T-cell (primary cell): ENCODE data around the gene PCBP3. TPM values are rescaled to one million over a fixed set of nuclear protein-coding genes. Genes with fewer than 3 reads are reported as not detected.
A peak's percentile ranks its signal among the peaks of the same experiment; 100 is the strongest.

ENCODE experiments used
- ATAC-seq, 4 experiments: fragments of 200-7000 bp in 3 of 4; fragments of 150-1000 bp in 1 of 4; cut with Tn5 transposase; replicated peaks in 1 of 4; 1 replicate in 3 of 4; 2 replicates in 1 of 4; pipeline ENCODE4 v1.10.0; 2021; ENCODE audit warnings: moderate library complexity in 3 of 4, mild to moderate bottlenecking in 2 of 4, moderate number of reproducible peaks in 1 of 4
- CTCF ChIA-PET, 2 donors: fragments of 300-600 bp; sonication (Branson Sonifier 250); formaldehyde crosslinking; loops; one replicate each; lab custom pipeline; 2022; ENCODE audit warnings: antibody characterized with exemption in 2 of 2; lab: Charles Lee
- POLR2A ChIA-PET, 2 donors: fragments of 300-600 bp; sonication (Branson Sonifier 250); formaldehyde crosslinking; loops; one replicate each; lab custom pipeline; 2022; ENCODE audit warnings: antibody characterized with exemption in 2 of 2; lab: Charles Lee
- DNase-seq, 35 experiments: peaks; one replicate each; pipeline versions ENCODE4 v3.0.0 to v3.0.0-alpha.2; 2013 to 2023
- H3K27ac ChIP-seq: one replicate; pipeline ENCODE4 v1.5.1; 2013; ENCODE audit warnings: low read length
- H3K27me3 ChIP-seq, 2 experiments: replicated peaks in 1 of 2; 1 replicate in 1 of 2; 2 replicates in 1 of 2; pipeline versions ENCODE4 v1.6.1 to v1.7.0; 2013; ENCODE audit warnings: low read length in 1 of 2, mixed read lengths in 1 of 2; ENCODE audit not compliant: control insufficient read depth in 2 of 2, insufficient read depth in 2 of 2; ENCODE audit errors: extremely low read depth in 1 of 2
- H3K36me3 ChIP-seq, 2 donors: 1 replicate in 1 of 2; 2 replicates in 1 of 2; pipeline versions ENCODE4 v1.6.1 to v1.7.0; 2013; ENCODE audit warnings: low read length in 1 of 2; ENCODE audit not compliant: control insufficient read depth in 2 of 2, insufficient read depth in 1 of 2; ENCODE audit errors: extremely low read depth in 1 of 2
- H3K4me1 ChIP-seq, 2 experiments: 1 replicate in 1 of 2; 2 replicates in 1 of 2; pipeline versions ENCODE4 v1.6.1 to v1.7.0; 2013; ENCODE audit warnings: low read length in 2 of 2, mixed read lengths in 1 of 2; ENCODE audit not compliant: insufficient read depth in 2 of 2, control insufficient read depth in 1 of 2; ENCODE audit errors: extremely low read depth in 1 of 2
- H3K4me3 ChIP-seq, 2 donors: 1 replicate in 1 of 2; 2 replicates in 1 of 2; pipeline versions ENCODE4 v1.5.1 to v1.7.0; 2013; ENCODE audit warnings: mild to moderate bottlenecking in 2 of 2, low read length in 1 of 2, moderate library complexity in 1 of 2; ENCODE audit not compliant: control insufficient read depth in 1 of 2; ENCODE audit errors: extremely low read depth in 1 of 2
- H3K9me3 ChIP-seq: 2 replicates; pipeline ENCODE4 v1.7.0; 2013
- H3K27ac Mint-ChIP-seq, 2 donors: one replicate each; pipeline ENCODE4 v1.8.0; 2020 to 2021; ENCODE audit warnings: mild to moderate bottlenecking in 2 of 2, mixed read lengths in 2 of 2
- H3K27me3 Mint-ChIP-seq, 2 donors: one replicate each; pipeline ENCODE4 v1.8.0; 2021 to 2022; ENCODE audit warnings: mixed read lengths in 2 of 2
- H3K36me3 Mint-ChIP-seq: one replicate; pipeline ENCODE4 v1.8.0; 2021; ENCODE audit warnings: mixed read lengths
- H3K4me1 Mint-ChIP-seq, 3 donors: one replicate each; pipeline ENCODE4 v1.8.0; 2020 to 2022; ENCODE audit warnings: mixed read lengths in 3 of 3, mild to moderate bottlenecking in 1 of 3
- H3K4me3 Mint-ChIP-seq, 3 donors: one replicate each; pipeline ENCODE4 v1.8.0; 2020 to 2022; ENCODE audit warnings: mild to moderate bottlenecking in 3 of 3, mixed read lengths in 3 of 3, moderate library complexity in 3 of 3
- H3K9me3 Mint-ChIP-seq, 3 donors: one replicate each; pipeline ENCODE4 v1.8.0; 2020 to 2022; ENCODE audit warnings: mixed read lengths in 3 of 3
- WGBS: methylation state at CpG from one replicate; pipeline ENCODE4 v1.1.5; 2013; ENCODE audit warnings: missing lambda C conversion rate; ENCODE audit not compliant: insufficient coverage; 5-methylcytosine and 5-hydroxymethylcytosine counted together
- total RNA-seq, 35 experiments: library from RNA in 6 of 35; stranded (reverse) in 6 of 35; fragments of 120-200 nt in 1 of 35; gene quantifications; one replicate each; pipeline versions ENCODE4 v1.2.1 to v1.2.4 and lab custom pipeline; 2013 to 2026

Gene PCBP3
- total RNA-seq, 5 donors from 2014 or later (not counting 1 experiment from before 2014, with no cell fraction given): 1.5 to 4.2 (median 2.8) TPM

- DNase-seq (no peak), ATAC-seq (no peak)
- CTCF ChIA-PET: no interaction called here
- H3K4me1 Mint-ChIP-seq: peaks cover 0 to 5% (median 2%) of the 10 kb centered on the region in 3 donors
- POLR2A ChIA-PET: no interaction called here
- Histone ChIP-seq H3K9me3 (no peaks in the 10 kb centered on the region), H3K27ac (no peak overlapping the region), H3K4me1 (no peaks in the 10 kb centered on the region), H3K4me3 (no peak overlapping the region), H3K27me3 (peaks cover 0 to 66% of the 10 kb centered on the region in 2 experiments), H3K36me3 (no peaks in the 10 kb centered on the region)
- H3K36me3 Mint-ChIP-seq: no peaks in the 10 kb centered on the region
- 78% methylated on average over 5 of the region's 22 CpGs for WGBS
- H3K27me3 Mint-ChIP-seq: peaks cover 0 to 2% of the 10 kb centered on the region in 2 donors
- H3K9me3 Mint-ChIP-seq: no peaks in the 10 kb centered on the region
- no peak overlapping the region for H3K27ac Mint-ChIP-seq
- no peak overlapping the region for H3K4me3 Mint-ChIP-seq
Observed at GRCh38 chr21:45871616-45872236, 228.2 kb downstream of the PCBP3 start.

- H3K4me3 ChIP-seq: no peak overlapping the region
- POLR2A ChIA-PET: no interaction called here
- whole genome bisulfite sequencing: 87% methylated on average over 7 of the region's 11 CpGs
- H3K9me3 ChIP-seq: no peaks in the 10 kb centered on the region
- H3K36me3 ChIP-seq: no peaks in the 10 kb centered on the region
- CTCF ChIA-PET: no interaction called here
- no peak for DNase-seq
- H3K4me3 Mint-ChIP-seq: no peak overlapping the region
- no peaks in the 10 kb centered on the region for H3K9me3 Mint-ChIP-seq
- H3K27ac Mint-ChIP-seq: no peak overlapping the region
- no peaks in the 10 kb centered on the region for H3K36me3 Mint-ChIP-seq
- ATAC-seq: no peak
- peaks cover 0 to 2% (median 0%) of the 10 kb centered on the region in 3 donors for H3K4me1 Mint-ChIP-seq
- peaks cover 0 to 72% of the 10 kb centered on the region in 2 experiments for H3K27me3 ChIP-seq
- no peak overlapping the region for H3K27ac ChIP-seq
- no peaks in the 10 kb centered on the region for H3K4me1 ChIP-seq
- H3K27me3 Mint-ChIP-seq: peaks cover 0 to 5% of the 10 kb centered on the region in 2 donors
Observed at GRCh38 chr21:45872471-45872870, 228.9 kb downstream of the PCBP3 start.

GRCh38 chr21:45872902-45873301 lies 229.4 kb downstream of the PCBP3 start:
- Mint-ChIP-seq H3K4me1 (peaks cover 0 to 2% (median 0%) of the 10 kb centered on the region in 3 donors), H3K9me3 (no peaks in the 10 kb centered on the region), H3K27me3 (peaks cover 0 to 5% of the 10 kb centered on the region in 2 donors), H3K27ac (no peak overlapping the region), H3K4me3 (no peak overlapping the region), H3K36me3 (no peaks in the 10 kb centered on the region)
- DNase-seq: no peak
- no peak overlapping the region for H3K4me3 ChIP-seq
- WGBS: 86% methylated on average over 10 of the region's 11 CpGs
- no peaks in the 10 kb centered on the region for H3K36me3 ChIP-seq
- no peak for ATAC-seq
- H3K27ac ChIP-seq: no peak overlapping the region
- H3K4me1 ChIP-seq: no peaks in the 10 kb centered on the region
- ChIA-PET POLR2A (no interaction called here), CTCF (no interaction called here)
- peaks cover 0 to 73% of the 10 kb centered on the region in 2 experiments for H3K27me3 ChIP-seq
- H3K9me3 ChIP-seq: no peaks in the 10 kb centered on the region

- ATAC-seq (no peak), DNase-seq (no peak)
- Mint-ChIP-seq H3K27ac (no peak overlapping the region), H3K4me1 (peaks cover 0 to 3% (median under 1%) of the 10 kb centered on the region in 3 donors), H3K27me3 (peaks cover 0 to 5% of the 10 kb centered on the region in 2 donors), H3K9me3 (no peaks in the 10 kb centered on the region), H3K36me3 (no peaks in the 10 kb centered on the region), H3K4me3 (no peak overlapping the region)
- WGBS: 87% methylated on average over 3 of the region's 11 CpGs
- H3K36me3 ChIP-seq: no peaks in the 10 kb centered on the region
- H3K27ac ChIP-seq: no peak overlapping the region
- no peak overlapping the region for H3K4me3 ChIP-seq
- H3K9me3 ChIP-seq: no peaks in the 10 kb centered on the region
- ChIA-PET POLR2A (no interaction called here), CTCF (no interaction called here)
- no peaks in the 10 kb centered on the region for H3K4me1 ChIP-seq
- H3K27me3 ChIP-seq: peaks cover 0 to 74% of the 10 kb centered on the region in 2 experiments
Observed at GRCh38 chr21:45873418-45873817, 229.9 kb downstream of the PCBP3 start.

- WGBS: 93% methylated on average over 9 of the region's 15 CpGs
- H3K4me1 ChIP-seq: no peaks in the 10 kb centered on the region
- Mint-ChIP-seq H3K36me3 (no peaks in the 10 kb centered on the region), H3K4me1 (peaks cover 0 to 7% (median 4%) of the 10 kb centered on the region in 3 donors), H3K27me3 (peaks cover 0 to 8% of the 10 kb centered on the region in 2 donors), H3K9me3 (no peaks in the 10 kb centered on the region), H3K4me3 (no peak overlapping the region), H3K27ac (no peak overlapping the region)
- no peak overlapping the region for H3K27ac ChIP-seq
- ATAC-seq: no peak
- H3K4me3 ChIP-seq: no peak overlapping the region
- peaks cover 0 to 74% of the 10 kb centered on the region in 2 experiments for H3K27me3 ChIP-seq
- no peaks in the 10 kb centered on the region for H3K36me3 ChIP-seq
- CTCF ChIA-PET: no interaction called here
- POLR2A ChIA-PET: no interaction called here
- no peak for DNase-seq
- no peaks in the 10 kb centered on the region for H3K9me3 ChIP-seq
Observed at GRCh38 chr21:45873866-45874265, 230.3 kb downstream of the PCBP3 start.

- Mint-ChIP-seq H3K9me3 (no peaks in the 10 kb centered on the region), H3K27me3 (peaks cover 0 to 7% of the 10 kb centered on the region in 2 donors), H3K27ac (no peak overlapping the region), H3K36me3 (no peaks in the 10 kb centered on the region), H3K4me1 (peaks cover 4 to 15% (median 11%) of the 10 kb centered on the region in 3 donors), H3K4me3 (no peak overlapping the region)
- H3K36me3 ChIP-seq: no peaks in the 10 kb centered on the region
- POLR2A ChIA-PET: no interaction called here
- peak in 1 of 4 experiments; percentile 40 for ATAC-seq
- H3K9me3 ChIP-seq: no peaks in the 10 kb centered on the region
- WGBS: 75% methylated on average over 32 of the region's 33 CpGs
- H3K4me1 ChIP-seq: peaks cover under 1% of the 10 kb centered on the region in 2 experiments
- peaks cover 0 to 71% of the 10 kb centered on the region in 2 experiments for H3K27me3 ChIP-seq
- H3K27ac ChIP-seq: no peak overlapping the region
- DNase-seq: no peak
- CTCF ChIA-PET: interaction anchor here in 1 of 2 donors (0.6 kb wide), 1 partner anchor 911 kb away, joined by 4 read pairs; no protein-coding TSS in a partner anchor
- H3K4me3 ChIP-seq: no peak overlapping the region
Observed at GRCh38 chr21:45874716-45875415, 231.3 kb downstream of the PCBP3 start.
